Measurements from ENCODE around the gene DPYD. TPM values are rescaled to one million over a fixed set of nuclear protein-coding genes. Genes with fewer than 3 reads are reported as not detected.

The DPYD gene
- total RNA-seq, 2 donors from 2014 or later, result 4.9 to 11.7 TPM

DNA sequence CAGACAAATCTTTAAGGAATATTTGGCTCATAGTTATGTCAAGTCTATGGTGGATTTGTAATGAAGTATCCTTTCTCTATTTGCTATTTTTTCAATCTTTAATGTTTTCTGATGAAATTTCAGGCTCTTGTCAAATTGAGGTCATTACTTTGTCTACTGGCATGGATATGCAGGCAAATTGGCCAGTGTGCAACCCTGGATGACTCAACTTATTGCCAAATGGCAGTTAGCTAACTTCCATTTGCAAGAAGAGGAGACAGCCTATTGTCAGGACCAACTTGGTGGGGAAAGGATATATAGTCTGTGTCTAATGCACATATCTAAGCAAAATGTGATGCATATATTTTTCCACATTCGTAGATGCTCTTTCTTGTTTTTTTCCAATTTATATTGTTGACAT is 668.8 kb downstream of the DPYD start:
- DNase-seq, result no peak
- TF ChIP-seq, protein P1, sequence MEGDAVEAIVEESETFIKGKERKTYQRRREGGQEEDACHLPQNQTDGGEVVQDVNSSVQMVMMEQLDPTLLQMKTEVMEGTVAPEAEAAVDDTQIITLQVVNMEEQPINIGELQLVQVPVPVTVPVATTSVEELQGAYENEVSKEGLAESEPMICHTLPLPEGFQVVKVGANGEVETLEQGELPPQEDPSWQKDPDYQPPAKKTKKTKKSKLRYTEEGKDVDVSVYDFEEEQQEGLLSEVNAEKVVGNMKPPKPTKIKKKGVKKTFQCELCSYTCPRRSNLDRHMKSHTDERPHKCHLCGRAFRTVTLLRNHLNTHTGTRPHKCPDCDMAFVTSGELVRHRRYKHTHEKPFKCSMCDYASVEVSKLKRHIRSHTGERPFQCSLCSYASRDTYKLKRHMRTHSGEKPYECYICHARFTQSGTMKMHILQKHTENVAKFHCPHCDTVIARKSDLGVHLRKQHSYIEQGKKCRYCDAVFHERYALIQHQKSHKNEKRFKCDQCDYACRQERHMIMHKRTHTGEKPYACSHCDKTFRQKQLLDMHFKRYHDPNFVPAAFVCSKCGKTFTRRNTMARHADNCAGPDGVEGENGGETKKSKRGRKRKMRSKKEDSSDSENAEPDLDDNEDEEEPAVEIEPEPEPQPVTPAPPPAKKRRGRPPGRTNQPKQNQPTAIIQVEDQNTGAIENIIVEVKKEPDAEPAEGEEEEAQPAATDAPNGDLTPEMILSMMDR (IDR thresholded peaks at IDR 0.05), result no peak
- Histone ChIP-seq H3K9me3 (no peaks in the 10 kb centered on the region), H3K27ac (no peak overlapping the region), H3K4me3 (no peak overlapping the region), H3K4me1 (no peaks in the 10 kb centered on the region), H3K36me3 (no peaks in the 10 kb centered on the region), H3K27me3 (no peaks in the 10 kb centered on the region), H3K9ac (ENCODE audit: low read depth in 2 of 2, low read length in 2 of 2) (no peak overlapping the region)
- intact Hi-C loops (cut with DNase I), result no loop called here

DNA sequence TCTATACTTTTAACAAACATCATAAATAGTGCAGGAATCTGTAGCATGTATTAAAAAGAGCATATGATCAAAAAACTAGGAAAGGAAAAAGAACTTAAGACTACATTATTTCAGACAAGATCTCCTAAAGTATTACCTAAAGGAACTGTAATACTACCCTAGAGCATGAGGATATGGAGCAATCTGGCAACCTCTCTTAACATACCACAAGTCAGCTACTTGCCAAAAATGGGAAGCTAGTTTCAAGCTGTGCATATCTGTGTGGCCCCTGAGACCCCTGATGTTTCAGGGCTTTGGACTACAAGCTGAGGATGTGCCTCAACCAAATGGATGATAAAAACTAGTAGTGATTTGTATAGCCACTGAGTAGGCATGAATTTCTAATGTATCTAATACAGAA is 673.6 kb downstream of the DPYD start:
- DNase-seq, result no peak
- H3K36me3 ChIP-seq, result no peaks in the 10 kb centered on the region
- intact Hi-C loops (cut with DNase I), result no loop called here

GRCh38 chr1:97245682-97246081 is 675.2 kb downstream of the DPYD start:
- intact Hi-C loops (cut with DNase I), result no loop called here
- DNase-seq, result no peak
- H3K4me1 ChIP-seq, result peaks cover 4% of the 10 kb centered on the region
- no peak overlapping the region for H3K4me3 ChIP-seq
- no peaks in the 10 kb centered on the region for H3K9me3 ChIP-seq
- H3K27me3 ChIP-seq, result no peaks in the 10 kb centered on the region
- H3K27ac ChIP-seq, result no peak overlapping the region
- TF ChIP-seq, protein P1 (IDR thresholded peaks at IDR 0.05), result no peak
- no peaks in the 10 kb centered on the region for H3K36me3 ChIP-seq
- no peak overlapping the region for H3K9ac ChIP-seq (ENCODE audit: low read depth in 2 of 2, low read length in 2 of 2)

More for the DNA sequence above, 673.6 kb downstream of the DPYD start:
- TF ChIP-seq, protein P1 (IDR thresholded peaks at IDR 0.05), result no peak
- Histone ChIP-seq H3K4me1 (peaks cover 4% of the 10 kb centered on the region), H3K4me3 (no peak overlapping the region), H3K9ac (ENCODE audit: low read depth in 2 of 2, low read length in 2 of 2) (no peak overlapping the region), H3K27ac (no peak overlapping the region), H3K27me3 (no peaks in the 10 kb centered on the region), H3K9me3 (no peaks in the 10 kb centered on the region)

- H3K9me3 ChIP-seq, result no peaks in the 10 kb centered on the region
- DNase-seq, result no peak
- no peak overlapping the region for H3K27ac ChIP-seq
- intact Hi-C loops (cut with DNase I), result no loop called here
- TF ChIP-seq, protein P1 (IDR thresholded peaks at IDR 0.05), result no peak
- H3K36me3 ChIP-seq, result no peaks in the 10 kb centered on the region
- no peak overlapping the region for H3K4me3 ChIP-seq
- no peak overlapping the region for H3K9ac ChIP-seq (ENCODE audit: low read depth in 2 of 2, low read length in 2 of 2)
- H3K27me3 ChIP-seq, result no peaks in the 10 kb centered on the region
- H3K4me1 ChIP-seq, result peaks cover 4% of the 10 kb centered on the region
Measured at GRCh38 chr1:97245026-97245425, 675.8 kb downstream of the DPYD start.

GRCh38 chr1:97243973-97244560 is 676.8 kb downstream of the DPYD start:
- TF ChIP-seq, protein P1 (IDR thresholded peaks at IDR 0.05), result peak; percentile 36
- Histone ChIP-seq H3K4me3 (no peak overlapping the region), H3K27ac (no peak overlapping the region), H3K36me3 (no peaks in the 10 kb centered on the region), H3K9me3 (no peaks in the 10 kb centered on the region), H3K27me3 (no peaks in the 10 kb centered on the region), H3K4me1 (peaks cover 4% of the 10 kb centered on the region), H3K9ac (ENCODE audit: low read depth in 2 of 2, low read length in 2 of 2) (no peak overlapping the region)
- DNase-seq, result no peak
- intact Hi-C loops (cut with DNase I), result no loop called here

Measured in colonic mucosa (tissue), 4 donors.